GM12878 (cell line): ENCODE results near the gene LDHAL6B. TPM values are rescaled to one million over a fixed set of nuclear protein-coding genes. Genes with fewer than 3 reads are reported as not detected.

ENCODE experiments used
- ASH2L ChIP-seq: fragments of 300-600, 200-600 bp; sonication (generic); IDR thresholded peaks from 2 replicates; pipeline ENCODE4 v1.6.1; 2017; ENCODE audit warnings: low read depth, mild to moderate bottlenecking, borderline replicate concordance
- ATF7 ChIP-seq: fragments of 450-650 bp; IDR thresholded peaks from 2 replicates; pipeline ENCODE4 v1.6.1; 2016; ENCODE audit warnings: low read depth, mild to moderate bottlenecking
- BACH1 ChIP-seq: fragments of 450-650 bp; IDR thresholded peaks from 2 replicates; pipeline ENCODE4 v1.6.1; 2017; ENCODE audit warnings: mild to moderate bottlenecking, borderline replicate concordance
- CEBPB ChIP-seq, 2 experiments: fragments of 150-350 bp in 1 of 2; IDR thresholded peaks; 2 replicates each; pipeline ENCODE4 v1.6.1; 2012 to 2014; ENCODE audit warnings: low read depth in 2 of 2, low read length in 2 of 2, borderline replicate concordance in 1 of 2, inconsistent platforms in 1 of 2
- CHD4 ChIP-seq: fragments of 200-600 bp; sonication (generic); IDR thresholded peaks from 2 replicates; pipeline ENCODE4 v1.6.1; 2016; ENCODE audit warnings: mild to moderate bottlenecking
- E2F4 ChIP-seq: IDR thresholded peaks from 2 replicates; pipeline ENCODE4 v1.6.1; 2012; ENCODE audit warnings: low read depth, low read length, improper control_type of control experiment
- EP300 ChIP-seq, 2 experiments: fragments of 150-350 bp in 1 of 2; IDR thresholded peaks; 2 replicates each; pipeline ENCODE4 v1.6.1; 2011 to 2012; ENCODE audit warnings: low read depth in 2 of 2, low read length in 2 of 2, borderline replicate concordance in 1 of 2, improper control_type of control experiment in 1 of 2, inconsistent platforms in 1 of 2; ENCODE audit not compliant: control insufficient read depth in 1 of 2
- EZH2 ChIP-seq: IDR thresholded peaks from 2 replicates; pipeline ENCODE4 v1.6.1; 2012; ENCODE audit warnings: low read depth, mild to moderate bottlenecking, control low read depth, inconsistent platforms, low read length, borderline replicate concordance; ENCODE audit not compliant: control insufficient read depth
- GATAD2B ChIP-seq: fragments of 450-650 bp; conservative IDR thresholded peaks from 2 replicates; pipeline ENCODE4 v1.6.1; 2017; ENCODE audit warnings: low read depth, mild to moderate bottlenecking, moderate library complexity
- JUNB ChIP-seq: IDR thresholded peaks from 2 replicates; pipeline ENCODE4 v1.6.1; 2016; ENCODE audit warnings: antibody characterized with exemption, mild to moderate bottlenecking
- MEF2A ChIP-seq: IDR thresholded peaks from 2 replicates; pipeline ENCODE4 v1.6.1; 2011; ENCODE audit warnings: low read depth, mild to moderate bottlenecking, low read length, moderate library complexity; ENCODE audit not compliant: insufficient read depth
- MYC ChIP-seq: IDR thresholded peaks from 2 replicates; pipeline ENCODE4 v1.6.1; 2011; ENCODE audit warnings: mild to moderate bottlenecking, low read length, moderate library complexity, inconsistent platforms; ENCODE audit not compliant: insufficient read depth, insufficient replicate concordance, insufficient read length, severe bottlenecking
- PBX3 ChIP-seq: IDR thresholded peaks from 2 replicates; pipeline ENCODE4 v1.6.1; 2011; ENCODE audit warnings: mild to moderate bottlenecking, low read depth, low read length, moderate library complexity; ENCODE audit not compliant: insufficient replicate concordance
- POLR2A ChIP-seq: IDR thresholded peaks from 2 replicates; pipeline ENCODE4 v1.6.1; 2011; ENCODE audit warnings: low read depth, mild to moderate bottlenecking, low read length
- RUNX3 ChIP-seq: IDR thresholded peaks from 2 replicates; pipeline ENCODE4 v1.6.1; 2012; ENCODE audit warnings: low read length, inconsistent platforms
- SMAD5 ChIP-seq: IDR thresholded peaks from 2 replicates; pipeline ENCODE4 v1.6.1; 2016; ENCODE audit warnings: antibody characterized with exemption, low read depth
- SMC3 ChIP-seq: IDR thresholded peaks from 2 replicates; pipeline ENCODE4 v1.6.1; 2011; ENCODE audit warnings: low read length, improper control_type of control experiment, borderline replicate concordance
- SP1 ChIP-seq: IDR thresholded peaks from one replicate; pipeline ENCODE4 v1.6.1; 2011; ENCODE audit warnings: low read depth, low read length
- SRF ChIP-seq, 2 experiments: IDR thresholded peaks; 2 replicates each; pipeline ENCODE4 v1.6.1; 2011; ENCODE audit warnings: low read depth in 2 of 2, low read length in 2 of 2, mild to moderate bottlenecking in 1 of 2, moderate library complexity in 1 of 2
- STAT1 ChIP-seq: fragments of 450-650 bp; conservative IDR thresholded peaks from 2 replicates; pipeline ENCODE4 v1.6.1; 2014; ENCODE audit warnings: antibody characterized with exemption, mild to moderate bottlenecking
- STAT3 ChIP-seq: IDR thresholded peaks from 2 replicates; pipeline ENCODE4 v1.6.1; 2011; ENCODE audit warnings: low read depth, low read length, improper control_type of control experiment
- SUPT20H ChIP-seq: IDR thresholded peaks from 2 replicates; pipeline ENCODE4 v1.6.1; 2011; ENCODE audit warnings: low read depth, mild to moderate bottlenecking, low read length, moderate library complexity, borderline replicate concordance; ENCODE audit not compliant: control insufficient read depth
- TARDBP ChIP-seq: IDR thresholded peaks from 2 replicates; pipeline ENCODE4 v1.6.1; 2016; ENCODE audit warnings: borderline replicate concordance
- TBL1XR1 ChIP-seq: IDR thresholded peaks from 2 replicates; pipeline ENCODE4 v1.6.1; 2012; ENCODE audit warnings: low read depth, low read length, improper control_type of control experiment
- YY1 ChIP-seq: IDR thresholded peaks from 2 replicates; pipeline ENCODE4 v1.6.1; 2011; ENCODE audit warnings: low read depth, mild to moderate bottlenecking, low read length
- ZBTB11 ChIP-seq: fragments of 450-650 bp; formaldehyde crosslinking; IDR thresholded peaks from 2 replicates; pipeline ENCODE4 v1.5.0; 2022; ENCODE audit warnings: mild to moderate bottlenecking, missing genetic modification characterization
- ZZZ3 ChIP-seq: IDR thresholded peaks from 2 replicates; pipeline ENCODE4 v1.6.1; 2011; ENCODE audit warnings: low read depth; ENCODE audit not compliant: control insufficient read depth, insufficient read length
- polyA plus RNA-seq, 11 experiments: library from polyadenylated mRNA; depleted of rRNA in 4 of 11; unstranded in 6 of 11; stranded (reverse) in 5 of 11; fragments of >200 nt; fragmentation: Nextera tagmentation in 4 of 11; fragmentation: Illumina TruSeq in 1 of 11; extraction: Ambion mirVana in 4 of 11; extraction: Trizol in 1 of 11; gene quantifications; 1 replicate in 1 of 11; 2 replicates in 10 of 11; pipeline versions ENCODE4 v1.2.1 to v1.2.3, GENCODE V29; 2011 to 2016; ENCODE audit warnings: inconsistent platforms in 2 of 11, missing spikeins in 2 of 11, low read depth in 1 of 11
- total RNA-seq, 4 experiments: library from RNA; depleted of rRNA in 3 of 4; stranded (reverse); fragments of >200 nt in 3 of 4; fragmentation: Illumina TruSeq in 1 of 4; extraction: Trizol in 1 of 4; gene quantifications; 2 replicates each; pipeline versions ENCODE4 v1.2.1 to v1.2.3, GENCODE V29; 2013 to 2021

LDHAL6B gene
- total and polyA plus RNA-seq, 10 of the 15 experiments (the other 5 are each of a cell fraction or from before 2014, with no cell fraction given), result 0.33 to 0.66 TPM; not detected in 8

GRCh38 chr15:59237119-59237855, 30.6 kb downstream of the LDHAL6B start (continued):
- TF ChIP-seq PBX3 (no peak), CEBPB (IDR thresholded peaks at IDR 0.05; ENCODE audit: borderline replicate concordance in 1 of 2, low read depth in 2 of 2, low read length in 2 of 2) (peak in 1 of 2 experiments; percentile 73; a peak in 1 of 4 replicates), CHD4 (no peak), ZBTB11 (CRISPR knock-in tag) (no peak), BACH1 (no peak), E2F4 (no peak), SMAD5 (no peak; the same call in 1 of the 2 replicates), ZZZ3 (no peak), ATF7 (peak; percentile 76), SUPT20H (no peak), EZH2 (no peak), SP1 (no peak), MYC (no peak), SMC3 (no peak), SRF (IDR thresholded peaks at IDR 0.05; ENCODE audit: low read depth in 2 of 2, low read length in 2 of 2) (no peak), GATAD2B (no peak), TARDBP (no peak), STAT3 (no peak), JUNB (peak; percentile 77), MEF2A (peak; percentile 99), RUNX3 (peak; percentile 85), TBL1XR1 (peak; percentile 93), POLR2A (no peak), EP300 (IDR thresholded peaks at IDR 0.05; ENCODE audit: borderline replicate concordance in 1 of 2, control insufficient read depth in 1 of 2, low read depth in 2 of 2, low read length in 2 of 2) (peak; percentile 52 to 87; a peak in 2 of 4 replicates), YY1 (no peak), ASH2L (peak; percentile 78; the same call in 1 of the 2 replicates), STAT1 (no peak)
